Measurements from ENCODE around the gene KEAP1. TPM values are rescaled to one million over a fixed set of nuclear protein-coding genes. Genes with fewer than 3 reads are reported as not detected.

The KEAP1 gene
- total RNA-seq, 4 donors from 2014 or later = 39.7 to 127 (median 56.8) TPM

DNA sequence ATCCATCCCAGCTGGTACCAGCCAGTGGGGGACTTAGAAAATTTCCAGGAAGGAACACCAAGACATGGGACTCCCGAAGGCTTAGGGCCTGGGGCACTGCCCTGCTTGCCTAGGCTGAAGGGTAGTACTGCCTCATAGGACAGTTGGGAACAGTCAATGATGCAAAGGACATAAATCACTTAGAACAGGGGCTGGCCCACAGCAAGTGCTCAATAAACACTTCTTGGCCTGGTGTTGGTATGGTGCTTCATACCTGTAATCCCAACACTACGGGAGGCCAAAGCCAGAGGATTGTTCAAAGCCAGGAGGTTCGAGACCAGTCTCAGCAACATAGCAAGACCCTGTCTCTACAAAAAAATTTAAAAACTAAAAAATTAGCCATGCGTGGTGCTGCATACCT is 5.8 kb downstream of the KEAP1 start:
- Histone ChIP-seq H3K4me3 (no peak overlapping the region), H3K36me3 (no peaks in the 10 kb centered on the region), H3K4me1 (peaks cover 0 to 10% of the 10 kb centered on the region in 2 donors), H3K27ac (no peak overlapping the region), H3K9me3 (no peaks in the 10 kb centered on the region), H3K27me3 (no peaks in the 10 kb centered on the region)
- no peak for TF ChIP-seq POLR2A (IDR thresholded peaks at IDR 0.05)
- TF ChIP-seq, protein P1, sequence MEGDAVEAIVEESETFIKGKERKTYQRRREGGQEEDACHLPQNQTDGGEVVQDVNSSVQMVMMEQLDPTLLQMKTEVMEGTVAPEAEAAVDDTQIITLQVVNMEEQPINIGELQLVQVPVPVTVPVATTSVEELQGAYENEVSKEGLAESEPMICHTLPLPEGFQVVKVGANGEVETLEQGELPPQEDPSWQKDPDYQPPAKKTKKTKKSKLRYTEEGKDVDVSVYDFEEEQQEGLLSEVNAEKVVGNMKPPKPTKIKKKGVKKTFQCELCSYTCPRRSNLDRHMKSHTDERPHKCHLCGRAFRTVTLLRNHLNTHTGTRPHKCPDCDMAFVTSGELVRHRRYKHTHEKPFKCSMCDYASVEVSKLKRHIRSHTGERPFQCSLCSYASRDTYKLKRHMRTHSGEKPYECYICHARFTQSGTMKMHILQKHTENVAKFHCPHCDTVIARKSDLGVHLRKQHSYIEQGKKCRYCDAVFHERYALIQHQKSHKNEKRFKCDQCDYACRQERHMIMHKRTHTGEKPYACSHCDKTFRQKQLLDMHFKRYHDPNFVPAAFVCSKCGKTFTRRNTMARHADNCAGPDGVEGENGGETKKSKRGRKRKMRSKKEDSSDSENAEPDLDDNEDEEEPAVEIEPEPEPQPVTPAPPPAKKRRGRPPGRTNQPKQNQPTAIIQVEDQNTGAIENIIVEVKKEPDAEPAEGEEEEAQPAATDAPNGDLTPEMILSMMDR (IDR thresholded peaks at IDR 0.05) = no peak
- no peak for DNase-seq
- intact Hi-C loops (cut with DNase I; ENCODE audit: low total_unique reads) = no loop called here

DNA sequence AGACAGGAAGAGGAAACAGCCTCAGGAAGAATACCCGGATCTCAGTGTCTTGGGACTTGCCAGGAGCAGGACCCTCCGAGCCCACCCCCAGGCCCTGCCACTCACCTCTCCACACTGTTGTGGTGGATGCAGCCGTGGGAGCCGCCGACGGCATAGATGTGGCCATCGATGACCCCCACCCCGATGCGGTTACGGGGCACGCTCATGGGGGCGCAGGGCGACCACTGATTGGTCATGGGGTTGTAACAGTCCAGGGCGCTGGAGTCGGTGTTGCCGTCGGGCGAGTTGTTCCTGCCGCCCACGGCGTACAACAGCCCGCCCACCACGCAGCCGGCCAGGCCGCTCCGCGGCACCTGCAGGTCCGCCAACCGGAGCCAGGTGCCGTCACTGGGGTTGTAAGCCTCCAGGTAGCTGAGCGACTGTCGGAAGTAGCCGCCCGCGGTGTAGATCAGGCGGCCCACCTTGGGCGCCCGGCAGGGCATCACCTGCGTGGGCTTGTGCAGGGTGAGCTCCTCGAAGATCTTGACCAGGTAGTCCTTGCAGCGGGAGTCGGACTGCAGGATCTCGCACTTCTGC is 11.6 kb downstream of the KEAP1 start:
- intact Hi-C loops (cut with DNase I; ENCODE audit: low total_unique reads) = no loop called here

DNA sequence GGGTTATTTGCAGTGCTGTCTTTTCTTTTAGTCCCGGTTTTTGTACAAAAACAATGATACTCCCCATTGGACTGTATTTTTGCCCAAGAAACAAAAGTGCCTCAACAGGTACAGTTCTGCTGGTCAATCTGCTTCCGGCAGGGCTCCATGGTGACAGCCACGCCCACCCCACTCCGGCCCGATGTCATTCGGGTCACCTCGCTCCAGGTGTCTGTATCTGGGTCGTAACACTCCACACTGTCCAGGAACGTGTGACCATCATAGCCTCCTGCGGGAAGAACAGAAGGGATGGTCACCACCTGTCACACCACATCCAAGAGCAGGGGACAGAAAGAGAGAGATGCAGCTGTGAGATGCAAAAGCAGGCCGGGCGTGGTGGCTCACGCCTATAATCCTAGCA is 16.6 kb downstream of the KEAP1 start:
- intact Hi-C loops (cut with DNase I; ENCODE audit: low total_unique reads) = no loop called here
- no peaks in the 10 kb centered on the region for H3K36me3 ChIP-seq

More for the DNA sequence above, 11.6 kb downstream of the KEAP1 start:
- Histone ChIP-seq H3K36me3 (no peaks in the 10 kb centered on the region), H3K4me3 (no peak overlapping the region), H3K27me3 (no peaks in the 10 kb centered on the region), H3K27ac (no peak overlapping the region), H3K9me3 (no peaks in the 10 kb centered on the region), H3K4me1 (no peaks in the 10 kb centered on the region)
- no peak for DNase-seq
- TF ChIP-seq, protein P1 (IDR thresholded peaks at IDR 0.05) = no peak
- no peak for TF ChIP-seq POLR2A (IDR thresholded peaks at IDR 0.05)

DNA sequence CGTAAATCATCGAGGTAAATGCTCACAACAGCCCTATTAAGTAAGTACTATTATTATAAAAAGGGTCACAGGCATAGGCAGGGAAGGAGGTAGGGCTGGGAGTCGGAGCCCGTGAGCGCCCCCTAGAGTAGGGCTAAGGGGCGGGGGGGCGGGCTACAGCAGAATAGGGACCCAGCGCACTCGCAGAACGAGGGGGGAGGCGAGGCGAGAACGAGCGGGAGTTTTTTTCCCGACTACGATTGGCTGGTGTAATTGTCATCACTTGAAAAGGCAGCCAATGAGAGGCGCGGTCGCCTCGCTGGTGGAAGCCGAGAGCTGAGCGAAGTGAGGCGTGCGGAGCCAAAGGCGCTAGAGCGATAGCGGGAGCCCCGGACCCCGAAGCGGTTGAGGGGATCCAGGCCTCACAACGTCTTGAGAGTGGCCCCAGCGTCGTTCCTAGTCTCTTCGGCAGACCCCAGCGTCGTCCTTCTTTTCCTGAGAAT is 24.2 kb downstream of the KEAP1 start:
- H3K9me3 ChIP-seq = no peaks in the 10 kb centered on the region
- intact Hi-C loops (cut with DNase I; ENCODE audit: low total_unique reads) = no loop called here
- TF ChIP-seq, protein P1 (IDR thresholded peaks at IDR 0.05) = peak; percentile 33 to 88 (median 60)
- peak in 1 of 2 donors; percentile 47 for TF ChIP-seq POLR2A (IDR thresholded peaks at IDR 0.05)
- H3K4me3 ChIP-seq = peak overlapping the region; percentile 34 to 35
- DNase-seq = peak; percentile 91 to 95
- no peaks in the 10 kb centered on the region for H3K27me3 ChIP-seq
- peak overlapping the region; percentile 33 to 71 for H3K27ac ChIP-seq
- peaks cover 0 to 4% of the 10 kb centered on the region in 2 donors for H3K4me1 ChIP-seq
- no peaks in the 10 kb centered on the region for H3K36me3 ChIP-seq

More for the DNA sequence above, 16.6 kb downstream of the KEAP1 start:
- no peaks in the 10 kb centered on the region for H3K27me3 ChIP-seq
- no peak overlapping the region for H3K27ac ChIP-seq
- no peaks in the 10 kb centered on the region for H3K4me1 ChIP-seq
- TF ChIP-seq, protein P1 (IDR thresholded peaks at IDR 0.05) = no peak
- no peak for TF ChIP-seq POLR2A (IDR thresholded peaks at IDR 0.05)
- H3K4me3 ChIP-seq = no peak overlapping the region
- no peak for DNase-seq
- no peaks in the 10 kb centered on the region for H3K9me3 ChIP-seq

DNA sequence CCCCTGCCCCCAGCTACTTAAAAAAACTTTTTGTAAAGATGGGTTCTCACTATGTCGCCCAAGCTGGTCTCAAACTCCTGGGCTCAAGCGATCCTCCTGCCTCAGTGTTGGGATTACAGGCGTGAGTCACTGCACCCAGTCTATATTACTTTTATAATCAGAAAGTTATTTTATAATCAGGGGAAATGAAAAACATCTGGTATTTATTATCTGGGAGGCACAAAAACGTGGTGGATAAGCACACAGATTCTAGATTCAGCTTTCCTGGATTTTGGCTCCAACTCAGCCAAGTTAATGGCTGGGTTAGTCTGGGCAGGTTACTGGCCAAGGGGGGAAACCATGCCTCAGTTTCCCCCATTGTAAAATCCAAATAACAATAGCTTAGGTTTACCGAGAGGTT is 24.7 kb downstream of the KEAP1 start:
- peak overlapping the region in 1 of 2 donors; percentile 34 for H3K4me3 ChIP-seq
- no peak for DNase-seq
- H3K9me3 ChIP-seq = no peaks in the 10 kb centered on the region
- no peak overlapping the region for H3K27ac ChIP-seq
- TF ChIP-seq, protein P1 (IDR thresholded peaks at IDR 0.05) = no peak
- TF ChIP-seq POLR2A (IDR thresholded peaks at IDR 0.05) = no peak
- intact Hi-C loops (cut with DNase I; ENCODE audit: low total_unique reads) = no loop called here
- peaks cover 0 to 4% of the 10 kb centered on the region in 2 donors for H3K4me1 ChIP-seq
- H3K36me3 ChIP-seq = no peaks in the 10 kb centered on the region
- no peaks in the 10 kb centered on the region for H3K27me3 ChIP-seq
